Kidney (tissue), 14 donors: ENCODE measurements around the gene BUB1B. TPM values are rescaled to one million over a fixed set of nuclear protein-coding genes. Genes with fewer than 3 reads are reported as not detected.
A peak's percentile ranks its signal among the peaks of the same experiment; 100 is the strongest.

Experiments used
- DNase-seq, 5 donors: peaks; one replicate each; pipeline ENCODE4 v3.0.0-alpha.2; 2013 to 2020
- FAIRE-seq: peaks from 2 replicates; lab custom pipeline; 2012; peaks lifted over from hg19 to GRCh38; lab: Jason Lieb, UNC
- H3K27ac ChIP-seq, 2 donors: one replicate each; pipeline ENCODE4 v1.7.0; 2013; ENCODE audit warnings: low read depth in 2 of 2, low read length in 2 of 2, inconsistent platforms in 1 of 2
- H3K27me3 ChIP-seq: one replicate; pipeline ENCODE4 v1.7.1; 2013; ENCODE audit warnings: low read length, inconsistent platforms; ENCODE audit not compliant: control insufficient read depth, insufficient read depth
- H3K36me3 ChIP-seq, 3 donors: one replicate each; pipeline versions ENCODE4 v1.7.0 to v1.7.1; 2013; ENCODE audit warnings: low read length in 3 of 3, control low read depth in 1 of 3, inconsistent platforms in 1 of 3; ENCODE audit not compliant: insufficient read depth in 3 of 3, control insufficient read depth in 2 of 3
- H3K4me1 ChIP-seq, 3 donors: one replicate each; pipeline versions ENCODE4 v1.7.0 to v1.7.1; 2013; ENCODE audit warnings: low read length in 3 of 3, inconsistent platforms in 1 of 3, low read depth in 1 of 3; ENCODE audit not compliant: control insufficient read depth in 2 of 3, insufficient read depth in 2 of 3
- H3K4me3 ChIP-seq, 3 donors: one replicate each; pipeline versions ENCODE4 v1.7.0 to v1.8.1; 2013; ENCODE audit warnings: low read length in 3 of 3, control low read depth in 1 of 3, inconsistent platforms in 1 of 3
- H3K9ac ChIP-seq, 3 donors: one replicate each; pipeline versions ENCODE4 v1.7.0 to v1.7.1; 2013; ENCODE audit warnings: low read length in 3 of 3, control low read depth in 1 of 3, inconsistent platforms in 1 of 3
- H3K9me3 ChIP-seq, 3 donors: one replicate each; pipeline versions ENCODE4 v1.7.0 to v1.7.1; 2013; ENCODE audit warnings: low read length in 3 of 3, control low read depth in 1 of 3, inconsistent platforms in 1 of 3; ENCODE audit not compliant: control insufficient read depth in 2 of 3, insufficient read depth in 1 of 3
- CTCF ChIP-seq: IDR thresholded peaks from 3 replicates; pipeline ENCODE4 v1.5.1; 2012; ENCODE audit warnings: mild to moderate bottlenecking, moderate library complexity, borderline replicate concordance; ENCODE audit not compliant: insufficient read depth; ENCODE audit errors: extremely low read depth
- intact Hi-C: fragments of 100-400 bp; cut with DNase I; formaldehyde crosslinking; loops from one replicate; pipeline ENCODE4 v1.11.1; 2022
- polyA plus RNA-seq: library from polyadenylated mRNA; stranded (reverse); fragments of 350-450 nt; fragmentation: Illumina TruSeq; extraction: RNeasy Lipid Tissue Mini Kit (QIAGEN cat#74804); gene quantifications from one replicate; pipeline ENCODE4 v1.2.3, GENCODE V29; 2014; ENCODE audit warnings: low read depth, low replicate concordance; ENCODE audit not compliant: insufficient read depth
- total RNA-seq: library from RNA; stranded (reverse); fragmentation: NEBNext Ultra II Directional; extraction: Animal tissue kit (Norgen Biotek cat#: 25700); gene quantifications from one replicate; pipeline ENCODE4 v1.2.1, GENCODE V29; 2021
- donor health status: control.
- donor health status: control.
- donor health status: control.
- donor health status: control.
- donor health status: control.
- donor health status: DM: yes; HTN: yes; CAD: no.
- donor health status: Normal renal cell carcinoma (clear cell type).

BUB1B gene
- total and polyA plus RNA-seq, 2 donors from 2014 or later: 0.69 to 0.94 TPM

DNA sequence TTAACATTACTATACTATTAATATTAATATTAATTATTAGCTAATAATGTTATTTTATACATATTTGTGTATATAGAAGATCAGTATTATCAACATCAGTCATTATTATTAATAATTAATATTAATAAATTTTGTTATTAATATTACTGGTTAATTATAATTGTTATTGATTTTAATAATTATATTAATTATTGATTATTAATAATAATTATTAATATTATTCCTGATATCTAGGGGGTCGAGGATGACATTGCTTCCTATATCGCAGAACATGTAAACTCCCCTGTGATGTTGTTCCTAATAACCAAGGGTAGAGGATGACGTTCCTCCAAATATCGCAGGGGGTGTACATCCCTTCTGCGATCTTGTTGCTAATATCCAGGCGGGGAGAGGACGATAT is 34.9 kb upstream of the BUB1B start:
- H3K27me3 ChIP-seq: no peaks in the 10 kb centered on the region
- FAIRE-seq: peak; percentile 99
- H3K9ac ChIP-seq: no peak overlapping the region
- no peaks in the 10 kb centered on the region for H3K4me1 ChIP-seq
- no peak for TF ChIP-seq CTCF
- H3K36me3 ChIP-seq: no peaks in the 10 kb centered on the region
- no peak overlapping the region for H3K27ac ChIP-seq
- no peak overlapping the region for H3K4me3 ChIP-seq
- intact Hi-C loops: no loop called here
- no peaks in the 10 kb centered on the region for H3K9me3 ChIP-seq
- DNase-seq: no peak

DNA sequence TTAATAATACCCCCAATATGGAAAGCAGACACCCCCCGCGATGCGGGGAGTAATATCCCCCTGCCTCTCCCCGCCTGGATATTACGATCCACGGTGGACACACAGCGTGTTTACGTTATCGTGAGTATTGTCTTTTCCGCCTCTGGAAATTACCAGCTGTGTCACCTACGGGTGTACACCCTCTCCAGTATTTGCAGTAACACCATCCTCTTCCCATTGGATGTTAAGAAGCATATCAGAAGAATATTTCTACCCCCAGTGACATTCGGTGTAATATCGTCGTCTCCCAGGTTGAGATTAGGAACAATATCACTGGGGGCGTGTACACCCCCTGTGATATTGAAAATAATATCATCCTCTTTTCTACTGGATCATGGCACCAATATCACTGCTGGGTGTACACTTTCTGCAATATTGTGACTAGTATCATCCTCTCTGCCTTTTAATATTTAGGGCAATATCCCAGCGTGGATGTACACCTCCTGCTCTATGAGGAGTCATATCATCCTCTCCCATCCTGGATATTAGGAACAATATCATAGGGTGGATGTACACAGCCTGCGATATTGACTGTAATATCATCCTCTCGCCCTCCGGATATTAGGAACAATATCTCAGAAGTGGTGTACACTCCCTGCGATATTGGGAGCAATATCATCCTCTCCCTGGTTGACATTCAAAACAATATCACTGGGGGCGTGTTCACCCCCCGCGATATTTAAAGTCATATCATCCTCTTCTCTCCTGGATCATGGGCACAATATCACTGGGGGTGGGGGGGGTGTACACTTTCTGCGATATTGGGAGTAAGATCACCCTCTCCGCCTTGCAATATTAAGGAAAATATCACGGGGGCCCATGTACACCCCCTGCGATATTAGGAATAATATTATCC is 31.9 kb upstream of the BUB1B start:
- no peak overlapping the region for H3K9ac ChIP-seq
- no peak overlapping the region for H3K4me3 ChIP-seq
- H3K4me1 ChIP-seq: no peaks in the 10 kb centered on the region
- no peaks in the 10 kb centered on the region for H3K36me3 ChIP-seq
- H3K27me3 ChIP-seq: no peaks in the 10 kb centered on the region
- H3K9me3 ChIP-seq: no peaks in the 10 kb centered on the region
- no peak for DNase-seq
- intact Hi-C loops: no loop called here
- TF ChIP-seq CTCF: no peak
- no peak for FAIRE-seq
- H3K27ac ChIP-seq: no peak overlapping the region

- DNase-seq (peak in 1 of 5 donors; percentile 12), FAIRE-seq (no peak)
- Histone ChIP-seq H3K9ac (no peak overlapping the region), H3K36me3 (no peaks in the 10 kb centered on the region), H3K27me3 (no peaks in the 10 kb centered on the region), H3K4me1 (no peaks in the 10 kb centered on the region), H3K9me3 (no peaks in the 10 kb centered on the region), H3K4me3 (no peak overlapping the region), H3K27ac (no peak overlapping the region)
- intact Hi-C loops: no loop called here
- TF ChIP-seq CTCF: no peak
These were observed 30.8 kb upstream of the BUB1B start for GRCh38 chr15:40130118-40130517.
